GM21390 (cell line): ENCODE data around the gene GMPPB.
"Not testable (repeated sequence)": the region's sequence is repeated elsewhere in the genome, so short reads cannot be mapped to it uniquely, and the experiment has no call there.

ENCODE experiments used
- ATAC-seq: cut with Tn5 transposase; IDR thresholded peaks from one replicate; pipeline ENCODE4 v1.9.1; 2021; ENCODE audit not compliant: unreplicated experiment

Gene GMPPB

DNA sequence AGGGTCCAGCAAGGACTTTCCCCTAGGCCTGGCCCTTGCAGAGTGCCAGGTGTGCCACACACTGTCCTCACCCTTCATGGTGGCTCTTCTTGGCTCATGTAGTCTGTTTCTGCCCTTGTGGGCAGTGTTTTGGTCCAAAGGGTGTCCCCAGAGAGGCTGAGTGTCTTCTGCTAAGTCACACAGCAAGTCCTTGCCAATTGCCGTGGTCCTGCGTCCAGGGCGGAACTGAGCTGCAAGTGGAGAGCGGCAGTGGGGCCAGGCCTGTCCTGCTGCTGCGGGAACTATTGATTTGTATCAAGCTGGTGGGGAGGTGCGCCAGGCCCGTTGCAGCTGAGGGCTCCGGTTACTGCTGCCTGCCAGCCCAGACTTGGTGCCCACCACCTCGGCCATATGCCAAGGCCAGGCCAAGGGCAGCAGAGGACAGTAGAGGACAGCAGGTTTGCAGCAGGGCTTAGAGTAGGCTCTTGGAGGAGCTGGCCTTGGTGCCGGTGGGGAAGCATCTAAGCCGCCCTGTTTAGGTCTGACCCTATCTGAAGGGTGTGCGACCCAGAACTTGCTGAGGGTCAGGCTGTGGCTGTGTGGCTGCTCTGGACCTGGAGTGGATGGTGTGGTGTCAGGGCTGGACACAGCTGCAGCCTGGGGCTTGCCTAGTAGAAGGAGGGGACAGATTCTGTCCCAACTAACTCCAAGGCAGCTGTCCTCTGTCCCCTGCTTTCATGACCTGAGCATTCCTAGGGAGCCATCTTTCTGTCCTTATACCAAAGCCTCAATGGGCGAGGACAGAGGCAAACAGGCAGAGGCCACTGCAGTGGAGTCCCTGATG is 8.8 kb downstream of the GMPPB start:
- no peak for ATAC-seq

DNA sequence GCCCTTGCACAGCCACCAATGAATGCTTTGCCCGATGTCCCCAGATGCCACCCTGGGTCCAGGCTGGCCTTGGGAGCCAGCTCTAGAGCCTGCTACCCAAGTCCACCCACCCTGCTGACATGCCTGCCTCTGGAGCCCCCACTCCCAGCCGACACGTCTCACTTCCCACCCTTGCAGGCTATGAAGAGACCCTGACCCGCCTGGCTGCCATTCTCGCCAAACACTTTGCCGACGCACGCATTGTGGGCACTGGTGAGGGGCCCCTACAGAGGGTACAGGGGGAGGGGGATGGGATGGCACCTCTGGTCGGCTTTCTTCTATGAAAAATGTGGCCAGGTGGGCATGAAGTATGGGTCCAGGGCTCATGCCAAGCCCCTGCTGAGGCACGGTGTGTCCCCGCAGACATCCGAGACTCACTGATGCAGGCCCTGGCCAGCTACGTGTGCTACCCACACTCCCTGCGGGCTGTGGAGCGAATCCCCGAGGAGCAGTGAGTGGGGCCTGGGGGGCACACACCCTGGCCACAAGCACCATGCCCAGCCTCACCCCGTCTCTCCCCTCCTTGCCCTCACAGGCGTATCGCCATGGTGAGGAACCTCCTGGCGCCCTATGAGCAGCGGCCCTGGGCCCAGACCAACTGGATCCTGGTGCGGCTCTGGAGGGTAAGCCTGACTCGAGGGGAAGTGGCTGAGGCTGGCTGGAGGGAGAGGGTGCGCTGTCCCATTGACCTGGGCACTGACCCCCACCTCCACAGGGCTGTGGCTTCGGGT is 10.2 kb downstream of the GMPPB start:
- ATAC-seq: no peak

DNA sequence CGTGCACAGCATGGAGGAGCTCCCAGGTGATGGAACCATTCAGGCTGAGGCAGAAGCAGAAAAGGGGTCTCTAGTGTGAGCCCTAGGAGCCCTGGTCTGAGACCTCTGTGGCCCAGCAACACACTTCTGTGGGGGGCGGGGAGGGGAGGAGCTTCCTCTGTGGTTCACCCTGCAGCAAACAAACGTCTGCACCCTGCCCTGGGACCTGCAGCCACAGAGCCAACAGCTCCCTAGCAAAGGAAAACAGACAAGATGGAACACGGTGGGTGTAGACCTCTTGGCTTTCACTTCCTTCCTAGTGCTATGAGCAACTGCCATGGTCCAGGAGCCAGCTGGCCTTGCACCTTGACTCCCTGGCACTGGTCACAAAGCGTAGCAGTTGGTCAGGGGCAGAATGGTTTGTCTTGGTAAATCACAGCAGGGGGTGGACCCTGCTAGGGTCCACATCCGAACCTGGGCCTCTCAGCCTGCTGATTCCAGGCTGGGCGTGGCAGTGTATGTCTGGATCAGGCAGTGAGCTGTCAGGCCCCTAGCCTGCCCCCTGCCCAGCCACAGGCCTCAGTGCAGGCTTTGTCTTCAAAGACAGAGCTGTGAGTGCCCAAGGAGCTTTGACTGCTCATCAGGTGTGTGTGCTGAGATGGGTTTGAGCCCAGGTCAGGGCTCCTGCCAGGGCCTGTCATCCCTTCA is 11.0 kb downstream of the GMPPB start:
- ATAC-seq: no peak

DNA sequence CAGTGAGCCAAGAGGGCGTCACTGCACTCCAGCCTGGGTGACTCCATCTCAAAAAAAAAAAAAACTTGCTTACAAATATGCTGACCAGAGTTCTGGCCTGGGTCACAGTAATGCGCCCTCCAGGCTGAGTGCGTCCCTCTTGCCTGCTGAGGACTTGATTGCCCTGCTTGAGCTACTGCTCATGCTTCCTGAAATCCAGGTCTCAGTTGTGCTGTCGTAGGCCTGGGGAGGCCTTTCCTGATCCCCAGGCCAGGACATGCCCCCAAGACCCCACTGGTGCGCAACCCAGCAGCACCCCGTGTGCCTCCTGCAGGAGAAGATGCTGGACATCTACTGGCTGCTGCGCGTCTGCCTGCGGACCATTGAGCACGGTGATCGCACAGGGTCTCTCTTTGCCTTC is 11.6 kb downstream of the GMPPB start:
- ATAC-seq: no peak

DNA sequence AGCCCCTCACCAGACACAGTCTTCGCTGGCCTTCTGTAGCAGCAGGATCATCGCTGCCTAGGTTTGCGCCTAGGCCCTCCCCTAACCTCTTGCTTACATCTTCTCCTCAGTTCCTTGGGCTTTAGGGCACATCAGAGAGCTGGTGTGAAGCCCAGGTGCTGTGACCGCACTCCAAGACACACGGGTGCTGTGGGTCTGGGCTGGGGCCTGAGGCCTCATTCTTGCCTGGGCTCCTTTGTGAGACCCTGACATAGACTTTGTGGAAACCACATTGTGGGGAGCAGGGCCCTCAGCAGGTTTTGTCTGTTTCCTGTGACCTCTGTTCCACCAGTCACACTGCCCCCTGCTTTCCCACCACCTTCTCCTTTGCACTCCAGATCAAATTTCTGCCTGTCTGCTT is 12.3 kb downstream of the GMPPB start:
- no peak for ATAC-seq

DNA sequence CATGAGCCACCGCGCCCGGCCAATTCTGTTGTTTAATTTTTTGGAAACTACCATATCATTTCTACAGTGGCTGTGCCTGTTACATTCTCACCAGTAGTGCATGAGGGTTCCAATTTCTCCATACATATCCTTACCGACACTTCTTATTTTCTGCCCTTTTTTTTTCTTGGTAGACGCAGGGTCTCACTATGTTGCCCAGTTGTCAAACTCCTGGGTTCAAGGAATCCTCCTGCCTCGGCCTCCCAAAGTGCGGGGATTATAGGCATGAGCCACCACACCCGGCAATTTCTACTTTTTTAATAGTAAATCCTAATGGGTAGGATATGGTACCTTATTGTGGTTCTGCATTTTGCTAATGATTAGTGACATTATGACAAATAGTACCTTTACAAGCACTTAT is 13.9 kb downstream of the GMPPB start:
- ATAC-seq: no peak

DNA sequence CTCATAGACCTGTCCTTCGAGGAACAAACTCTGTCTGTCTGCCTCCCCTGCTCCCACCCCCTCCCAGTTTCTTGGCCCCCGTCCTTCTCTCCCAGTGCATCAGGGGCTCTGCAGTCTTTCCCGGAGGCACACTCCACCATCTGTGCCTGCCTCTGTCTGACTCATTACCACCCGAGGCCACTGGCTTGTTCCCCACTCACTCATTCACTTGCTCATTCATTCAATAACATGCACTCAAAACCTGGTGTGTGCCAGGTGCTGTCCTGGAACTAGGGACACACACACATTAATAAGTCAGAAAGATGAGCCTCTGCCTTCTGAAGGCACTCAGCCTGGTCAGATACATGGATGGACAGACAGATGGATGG is 16.7 kb downstream of the GMPPB start:
- ATAC-seq: no peak

DNA sequence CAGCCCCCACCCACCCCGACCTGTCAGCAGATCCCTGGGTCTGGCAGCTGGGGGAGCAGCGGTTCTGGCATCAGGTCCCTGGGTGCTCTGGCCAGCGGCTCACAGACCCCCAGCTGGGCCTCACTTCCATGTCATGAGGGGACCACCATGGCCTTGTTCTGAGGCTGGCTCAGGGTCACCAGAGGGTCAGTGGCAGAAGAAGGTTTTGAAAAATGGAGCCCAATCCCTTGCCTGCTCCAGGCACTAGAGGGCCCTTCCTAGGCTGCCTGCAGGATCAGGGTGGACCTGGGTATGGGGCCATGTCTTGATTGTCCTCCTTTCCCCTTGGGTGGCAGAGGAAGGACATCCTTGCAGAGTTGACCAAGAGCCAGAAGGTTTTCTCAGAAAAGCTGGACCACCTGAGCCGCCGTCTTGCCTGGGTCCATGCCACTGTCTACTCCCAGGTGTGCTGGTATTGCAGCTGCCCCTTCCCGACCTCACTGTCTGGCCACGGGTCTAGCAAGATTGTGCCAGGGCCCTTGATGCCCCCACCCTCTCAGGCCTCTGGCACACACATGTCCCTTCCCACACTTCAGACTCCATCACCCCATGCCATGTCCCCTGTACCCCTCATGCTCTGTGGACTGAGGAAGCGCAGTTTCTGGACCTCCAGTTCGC is 17.2 kb downstream of the GMPPB start:
- no peak for ATAC-seq

DNA sequence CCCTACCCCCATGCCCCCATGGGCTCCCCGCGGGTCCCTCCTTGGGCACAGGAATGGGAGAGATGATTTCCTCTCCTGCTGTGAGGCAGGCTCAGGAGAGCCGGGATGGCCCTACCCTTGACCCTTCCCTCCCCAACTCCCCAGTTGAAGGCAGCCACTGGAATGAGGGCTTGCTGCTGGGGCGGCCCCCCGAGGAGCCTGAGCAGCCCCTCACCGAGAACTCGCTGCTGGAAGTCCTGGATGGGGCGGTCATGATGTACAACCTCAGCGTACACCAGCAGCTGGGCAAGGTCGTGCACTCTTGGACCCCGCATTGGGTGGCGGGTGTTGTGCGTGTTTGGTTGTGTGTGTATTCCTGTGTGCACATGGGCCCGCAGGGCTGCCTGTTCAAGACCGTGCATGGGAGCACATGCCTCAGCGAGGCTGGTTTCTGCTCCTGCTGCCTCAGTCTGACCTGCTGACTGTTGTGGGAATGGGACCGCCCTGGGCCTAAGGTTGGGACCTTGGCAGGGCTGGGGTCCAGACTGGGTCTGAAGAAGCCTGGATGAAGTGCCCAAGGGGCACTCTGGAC is 18.3 kb downstream of the GMPPB start:
- no peak for ATAC-seq

DNA sequence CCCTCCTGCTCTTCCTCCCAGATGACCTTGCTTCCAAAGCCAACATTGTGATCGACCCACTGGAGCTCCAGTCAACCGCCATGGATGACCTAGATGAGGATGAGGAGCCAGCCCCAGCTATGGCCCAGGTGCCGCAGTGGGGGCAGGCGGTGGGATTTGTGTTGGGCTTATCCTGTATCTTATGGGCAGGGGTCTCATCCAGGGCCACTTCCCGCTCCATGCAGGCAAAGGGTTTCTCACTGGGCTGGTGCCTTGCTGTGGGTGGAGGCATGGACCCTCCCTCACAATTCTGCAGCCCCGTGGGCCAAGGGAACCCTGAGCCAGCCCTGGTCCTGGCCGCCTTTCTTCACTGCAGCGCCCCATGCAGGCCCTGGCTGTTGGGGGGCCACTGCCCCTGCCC is 19.1 kb downstream of the GMPPB start:
- no peak for ATAC-seq

DNA sequence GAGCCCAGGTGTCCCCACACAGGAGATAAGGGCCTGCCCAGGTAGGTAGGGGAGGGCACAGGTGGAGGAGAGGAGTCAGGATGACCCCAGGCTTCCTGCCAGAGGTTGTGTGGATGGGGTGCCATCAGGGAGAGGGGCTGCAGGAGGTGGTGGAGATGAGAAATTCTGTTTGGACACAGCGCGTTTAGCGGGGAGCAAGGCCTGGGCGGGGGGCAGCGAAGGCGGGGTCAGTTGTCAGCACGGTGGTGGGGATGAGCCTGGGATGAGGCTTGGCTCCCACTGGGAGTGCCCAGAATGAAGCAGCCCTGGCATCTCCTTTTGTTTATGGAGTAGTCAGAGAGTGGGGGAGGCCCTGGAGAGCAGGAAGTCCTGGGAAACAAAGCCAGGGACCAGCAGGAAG is 19.8 kb downstream of the GMPPB start:
- ATAC-seq: no peak

DNA sequence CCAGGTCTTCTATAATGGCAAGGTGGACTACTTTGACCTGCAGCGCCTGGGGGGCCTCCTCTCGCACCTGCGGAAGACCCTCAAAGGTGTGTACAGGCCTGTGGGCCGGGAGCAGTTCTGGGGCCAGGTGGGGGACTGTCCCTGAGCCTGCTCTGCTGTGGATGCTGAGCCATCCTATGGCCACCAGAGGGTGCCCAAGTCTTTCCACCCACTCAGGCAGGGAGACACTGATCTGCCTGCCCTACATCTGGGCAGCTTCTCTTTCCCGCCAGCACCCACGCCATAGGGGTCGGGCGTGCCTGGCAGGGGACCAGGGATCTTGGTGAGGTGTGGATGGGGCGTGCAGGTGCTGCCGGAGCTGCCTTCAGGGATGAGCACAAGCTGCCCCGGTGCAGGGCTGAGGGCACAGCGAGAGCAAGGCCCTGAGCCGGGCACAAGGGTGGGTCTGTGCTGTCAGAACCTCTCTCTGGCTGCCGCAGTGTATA is 20.3 kb downstream of the GMPPB start:
- ATAC-seq: no peak

DNA sequence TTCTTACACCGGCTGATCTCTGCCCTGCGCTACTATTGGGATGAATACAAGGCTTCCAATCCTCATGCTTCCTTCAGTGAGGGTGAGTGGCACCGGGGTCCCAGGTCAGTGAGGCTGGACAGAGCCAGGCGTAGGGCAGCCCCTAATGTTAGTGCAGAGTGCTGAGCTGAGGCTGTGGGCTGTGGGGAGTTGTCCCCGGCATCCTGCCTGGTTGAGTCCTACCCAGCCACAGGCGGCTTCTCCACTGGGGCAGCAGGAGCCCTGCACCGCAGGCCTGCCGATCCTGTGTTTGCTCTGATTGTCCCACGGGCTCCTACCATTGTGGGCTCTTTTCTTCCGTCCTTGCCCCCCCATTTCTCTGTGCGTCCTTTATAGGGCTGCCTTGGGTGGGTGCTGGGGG is 21.1 kb downstream of the GMPPB start:
- no peak for ATAC-seq

DNA sequence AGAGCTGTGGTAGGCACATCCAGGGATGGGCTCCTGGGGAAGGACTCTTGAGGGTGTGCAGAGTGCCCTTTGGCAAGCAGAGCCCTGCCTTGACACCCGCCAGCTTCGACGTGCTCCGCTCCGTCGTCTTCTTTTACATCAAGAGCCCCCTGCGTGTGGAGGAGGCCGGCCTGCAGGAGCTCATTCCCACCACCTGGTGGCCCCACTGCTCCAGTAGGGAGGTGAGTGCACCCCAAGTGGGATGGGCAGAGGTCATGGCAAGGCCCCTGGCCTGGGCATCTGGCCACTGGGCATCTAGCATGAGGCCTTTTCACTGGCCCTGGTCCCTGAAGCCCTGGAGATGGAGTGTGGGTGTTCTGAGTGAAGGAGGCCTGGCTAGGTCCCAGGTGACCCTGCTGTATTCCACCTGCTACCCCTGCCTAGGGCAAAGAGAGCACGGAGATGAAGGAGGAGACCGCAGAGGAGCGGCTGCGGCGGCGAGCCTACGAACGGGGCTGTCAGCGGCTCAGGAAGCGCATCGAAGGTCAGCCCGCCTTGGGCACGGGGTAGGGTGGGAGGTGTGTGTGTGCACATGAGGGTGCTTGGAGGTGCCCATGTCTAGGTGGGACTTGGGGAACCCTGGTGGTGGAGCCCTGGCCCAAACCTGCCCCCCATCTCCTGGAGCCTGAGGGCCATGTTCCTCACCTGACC is 22.2 kb downstream of the GMPPB start:
- ATAC-seq: no peak

DNA sequence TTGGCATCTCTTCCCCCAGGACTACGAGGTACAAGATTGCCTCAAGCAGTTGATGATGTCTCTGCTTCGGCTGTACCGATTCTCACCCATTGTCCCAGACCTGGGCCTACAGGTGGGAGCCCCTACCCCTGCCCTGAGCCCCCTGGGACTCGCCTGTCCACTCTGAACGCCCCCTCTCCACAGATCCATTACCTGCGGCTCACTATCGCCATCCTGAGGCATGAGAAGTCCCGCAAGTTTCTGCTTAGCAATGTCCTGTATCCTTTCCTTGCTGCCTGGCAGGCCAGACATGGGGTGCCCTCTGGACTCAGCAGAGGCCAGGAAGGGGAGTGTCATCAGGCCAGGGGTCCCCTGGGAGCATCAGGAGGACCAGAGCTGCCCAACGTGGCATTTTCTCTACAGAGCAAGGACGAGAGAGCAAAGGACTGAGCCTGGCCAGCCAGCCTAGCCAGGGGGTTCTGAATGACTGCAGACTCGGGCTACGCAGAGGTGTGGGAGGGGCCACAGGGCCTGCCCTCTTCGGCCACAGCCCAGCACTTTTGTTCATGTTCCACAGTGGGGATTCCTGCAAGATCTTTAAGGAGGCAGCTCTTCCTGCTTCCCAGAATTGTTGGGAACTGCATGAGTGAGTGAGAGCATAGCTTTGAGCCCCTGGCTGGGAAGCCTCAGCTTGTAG is 23.2 kb downstream of the GMPPB start:
- ATAC-seq: no peak

DNA sequence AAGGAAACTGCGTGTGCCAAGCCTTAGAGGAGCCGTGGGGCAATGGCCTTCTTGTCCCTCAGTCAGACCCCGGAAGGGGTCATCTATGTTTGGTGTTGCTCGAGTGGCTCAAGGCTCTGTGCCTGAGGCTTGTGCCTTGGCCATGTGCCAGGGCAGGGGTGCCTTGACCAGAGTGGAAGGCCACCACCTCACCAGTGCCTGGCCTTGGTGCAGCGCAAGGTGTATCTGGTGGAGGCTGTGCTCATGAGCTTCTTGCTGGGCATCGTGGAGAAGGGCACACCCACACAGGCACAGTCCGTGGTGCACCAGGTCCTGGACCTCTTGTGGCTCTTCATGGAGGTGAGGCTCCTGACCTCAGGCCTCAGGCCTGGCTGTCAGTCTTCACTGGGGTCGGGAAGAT is 23.7 kb downstream of the GMPPB start:
- no peak for ATAC-seq

DNA sequence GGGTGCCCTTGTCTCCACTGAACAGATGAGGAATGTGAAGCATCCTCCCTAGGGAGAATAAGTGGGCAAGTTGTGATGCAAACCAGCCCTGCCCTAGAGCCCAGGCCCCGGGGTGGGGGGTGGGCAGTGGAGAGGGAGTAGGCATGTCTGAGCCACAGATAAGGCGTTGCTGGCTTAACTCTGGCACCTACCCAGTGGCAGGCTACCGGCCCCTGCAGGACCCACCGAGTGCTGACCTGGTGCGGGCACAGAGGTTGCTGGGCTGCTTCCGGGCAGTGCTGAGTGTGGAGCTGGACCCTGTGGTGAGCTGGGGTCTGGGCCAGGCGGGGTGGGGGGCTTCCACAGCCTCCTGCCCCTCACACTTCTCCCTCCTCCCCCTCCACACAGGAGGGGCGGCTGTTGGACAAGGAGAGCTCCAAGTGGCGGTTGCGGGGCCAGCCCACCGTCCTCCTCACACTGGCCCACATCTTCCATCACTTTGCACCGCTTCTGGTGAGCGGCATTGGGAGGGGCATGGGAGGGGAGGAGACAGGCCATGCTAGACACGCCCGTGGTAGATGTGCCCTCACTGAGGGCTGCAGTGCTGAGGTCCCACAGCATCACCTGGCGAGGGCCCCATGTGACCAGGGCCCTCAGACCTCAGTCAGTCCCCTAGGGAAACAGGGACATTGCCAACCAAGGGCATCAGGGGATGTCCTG is 24.3 kb downstream of the GMPPB start:
- ATAC-seq: no peak

DNA sequence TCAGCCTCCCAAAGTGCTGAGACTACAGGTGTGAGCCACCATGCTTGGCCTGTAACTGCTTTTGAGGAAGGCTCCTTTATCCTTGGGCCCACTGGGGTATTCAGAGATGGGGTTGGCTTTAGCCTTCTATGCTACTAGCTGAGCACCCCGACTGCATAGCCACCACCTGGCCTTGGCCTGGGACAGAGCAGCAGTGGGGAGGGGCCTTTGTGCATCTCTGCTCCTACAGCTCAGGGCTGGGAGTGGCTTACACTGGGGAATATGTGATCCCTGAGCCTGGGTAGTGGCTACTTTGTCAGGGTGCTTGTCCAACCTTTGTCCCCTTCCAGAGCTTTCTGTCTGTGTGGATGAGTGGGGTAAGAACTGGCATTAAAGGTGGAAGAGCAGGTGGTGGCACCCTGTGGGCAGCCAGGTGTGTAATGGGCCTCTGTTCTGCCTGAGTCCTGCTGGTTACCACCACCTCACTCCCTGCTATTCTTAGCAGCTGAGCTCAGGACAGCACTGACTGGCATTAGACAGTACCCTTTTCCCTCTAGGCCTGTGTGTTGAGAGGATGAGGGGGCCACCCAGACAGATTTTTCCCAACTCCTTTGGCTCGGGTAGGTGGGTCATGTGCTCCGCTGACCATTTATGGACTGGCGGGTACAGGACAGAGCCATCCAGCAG is 28.3 kb downstream of the GMPPB start:
- not testable (repeated sequence) for ATAC-seq
